Left lung (tissue), 10 donors: ENCODE results near the gene CD109. TPM values are rescaled to one million over a fixed set of nuclear protein-coding genes. Genes with fewer than 3 reads are reported as not detected.

Experiments
- ATAC-seq: fragments of 200-7000 bp; cut with Tn5 transposase; one replicate; pipeline ENCODE4 v1.9.1; 2020; ENCODE audit warnings: moderate library complexity
- DNase-seq, 4 donors: peaks; one replicate each; pipeline ENCODE4 v3.0.0-alpha.2; 2013 to 2020
- H3K27ac ChIP-seq, 2 donors: fragments of 200-600 bp; sonication (generic) in 1 of 2; one replicate each; pipeline versions ENCODE4 v1.5.0 to v1.8.0; 2020 to 2021
- H3K27me3 ChIP-seq, 2 donors: fragments of 200-600 bp; sonication (generic) in 1 of 2; one replicate each; pipeline versions ENCODE4 v1.5.0 to v1.8.0; 2020 to 2021
- H3K36me3 ChIP-seq, 2 donors: fragments of 200-600 bp; sonication (generic) in 1 of 2; one replicate each; pipeline versions ENCODE4 v1.5.0 to v1.8.0; 2020 to 2021
- H3K4me1 ChIP-seq, 2 donors: fragments of 200-600 bp; one replicate each; pipeline ENCODE4 v1.8.0; 2021
- H3K4me3 ChIP-seq, 2 donors: fragments of 200-600 bp; sonication (generic) in 1 of 2; one replicate each; pipeline versions ENCODE4 v1.5.0 to v1.8.0; 2020 to 2021; ENCODE audit warnings: mild to moderate bottlenecking in 1 of 2
- H3K9me3 ChIP-seq, 2 donors: fragments of 200-600 bp; sonication (generic) in 1 of 2; one replicate each; pipeline versions ENCODE4 v1.5.0 to v1.8.0; 2020 to 2021
- CTCF ChIP-seq, 2 donors: fragments of 200-600 bp; sonication (generic) in 1 of 2; IDR thresholded peaks; one replicate each; pipeline versions ENCODE4 v1.5.0 to v1.8.0; 2021; ENCODE audit warnings: antibody characterized with exemption in 2 of 2
- intact Hi-C, 2 donors: fragments of 100-400 bp; cut with DNase I; formaldehyde crosslinking; loops; one replicate each; pipeline versions ENCODE4 v1.11.2 to v1.14.2; 2022
- polyA plus RNA-seq, 6 donors: library from polyadenylated mRNA; unstranded; fragments of 120-200 nt; gene quantifications; one replicate each; pipeline ENCODE4 v1.2.1, GENCODE V29; 2013; ENCODE audit not compliant: insufficient read length in 6 of 6
- total RNA-seq, 2 donors: library from RNA; stranded (reverse); fragmentation: NEBNext Ultra II Directional; extraction: Animal tissue kit (Norgen Biotek cat#: 25700); gene quantifications; one replicate each; pipeline ENCODE4 v1.2.1, GENCODE V29; 2021
- donor health status: DM: no; HTN: yes; CAD: no.
- donor health status: DM: no; HTN: no; CAD: no.

Gene CD109
- total and polyA plus RNA-seq, 8 donors = 13.8 to 27.8 (median 20.6) TPM

GRCh38 chr6:73653571-73654424, 42.2 kb upstream of the CD109 start, which contains the start of gene SLC17A5:
TSS of gene SLC17A5 (minus strand) at chr6:73653992. CDS start at chr6:73653886, 106 bp downstream.
- Histone ChIP-seq H3K36me3 (peaks cover 0 to 16% of the 10 kb centered on the region in 2 donors), H3K4me3 (peak within 1 kb of the TSS; percentile 93 to 99), H3K4me1 (peaks cover 3 to 23% of the 10 kb centered on the region in 2 donors), H3K27ac (peak within 1 kb of the TSS; percentile 98), H3K9me3 (no peaks in the 10 kb centered on the region), H3K27me3 (no peaks in the 10 kb centered on the region)
- TF ChIP-seq CTCF (IDR thresholded peaks at IDR 0.05) = no peak
- peak; percentile 97 for ATAC-seq
- intact Hi-C loops = no loop called here
- DNase-seq = peak; percentile 87 to 99 (median 94)

GRCh38 chr6:73655341-73655917, 40.6 kb upstream of the CD109 start:
- DNase-seq = no peak
- Histone ChIP-seq H3K9me3 (no peaks in the 10 kb centered on the region), H3K4me3 (peak overlapping the region in 1 of 2 donors; percentile 93), H3K36me3 (peaks cover 0 to 2% of the 10 kb centered on the region in 2 donors), H3K27me3 (no peaks in the 10 kb centered on the region), H3K4me1 (peaks cover 3 to 23% of the 10 kb centered on the region in 2 donors), H3K27ac (peak overlapping the region in 1 of 2 donors; percentile 98)
- no peak for TF ChIP-seq CTCF (IDR thresholded peaks at IDR 0.05)
- ATAC-seq = no peak
- intact Hi-C loops = no loop called here

- ATAC-seq (no peak), DNase-seq (no peak)
- no peaks in the 10 kb centered on the region for H3K27me3 ChIP-seq
- H3K4me1 ChIP-seq = peaks cover 3 to 22% of the 10 kb centered on the region in 2 donors
- no peak overlapping the region for H3K27ac ChIP-seq
- H3K36me3 ChIP-seq = no peaks in the 10 kb centered on the region
- TF ChIP-seq CTCF (IDR thresholded peaks at IDR 0.05) = no peak
- H3K4me3 ChIP-seq = no peak overlapping the region
- no peaks in the 10 kb centered on the region for H3K9me3 ChIP-seq
- intact Hi-C loops = no loop called here
These were observed 39.4 kb upstream of the CD109 start for GRCh38 chr6:73656531-73657145.

GRCh38 chr6:73657201-73657600, 38.8 kb upstream of the CD109 start:
- DNase-seq (no peak), ATAC-seq (no peak)
- Histone ChIP-seq H3K9me3 (no peaks in the 10 kb centered on the region), H3K27ac (no peak overlapping the region), H3K36me3 (no peaks in the 10 kb centered on the region), H3K4me3 (no peak overlapping the region), H3K27me3 (no peaks in the 10 kb centered on the region), H3K4me1 (peaks cover 3 to 16% of the 10 kb centered on the region in 2 donors)
- no peak for TF ChIP-seq CTCF (IDR thresholded peaks at IDR 0.05)
- intact Hi-C loops = no loop called here

GRCh38 chr6:73664701-73665100, 31.3 kb upstream of the CD109 start:
- no peak overlapping the region for H3K27ac ChIP-seq
- no peaks in the 10 kb centered on the region for H3K9me3 ChIP-seq
- ATAC-seq (no peak), DNase-seq (no peak)
- H3K4me1 ChIP-seq = no peaks in the 10 kb centered on the region
- TF ChIP-seq CTCF (IDR thresholded peaks at IDR 0.05) = no peak
- intact Hi-C loops = no loop called here
- no peak overlapping the region for H3K4me3 ChIP-seq
- H3K27me3 ChIP-seq = no peaks in the 10 kb centered on the region
- H3K36me3 ChIP-seq = no peaks in the 10 kb centered on the region
